K562 (cell line): ENCODE data around the gene NT5C1B. TPM values are rescaled to one million over a fixed set of nuclear protein-coding genes. Genes with fewer than 3 reads are reported as not detected.

Experiments
- ATAC-seq: fragments of 200-7000 bp; cut with Tn5 transposase; 3 replicates; pipeline ENCODE4 v1.9.1; 2020; ENCODE audit warnings: moderate library complexity
- BruUV-seq: library from RNA; stranded (reverse); fragments of 400-500 nt; replicated peaks from 2 replicates; lab custom pipeline; 2021; lab: Mats Ljungman, UMichigan
- CTCF ChIA-PET: fragments of 300-600 bp; formaldehyde crosslinking; extraction: SDS; loops from one replicate; lab custom pipeline; 2021; ENCODE audit warnings: low intra/inter-chr PET ratio; lab: Yijun Ruan, JAX
- POLR2A ChIA-PET: fragments of 300-600, 350-650 bp; sonication (Branson Sonifier 250); formaldehyde crosslinking; extraction: SDS; loops from one replicate; lab custom pipeline; 2021; ENCODE audit warnings: antibody characterized with exemption, inconsistent platforms; lab: Yijun Ruan, JAX
- DNase-seq, 4 experiments: peaks; one replicate each; pipeline versions ENCODE4 v3.0.0 to v3.0.0-alpha.2; 2011 to 2018; ENCODE audit warnings: low spot score in 3 of 4, mixed read lengths in 3 of 4; ENCODE audit errors: extremely low read depth in 1 of 4
- FAIRE-seq: peaks from 2 replicates; lab custom pipeline; 2011; peaks lifted over from hg19 to GRCh38; lab: Jason Lieb, UNC
- H2AFZ ChIP-seq: 2 replicates; pipeline ENCODE4 v1.6.0; 2011; ENCODE audit warnings: low read depth, low read length, control low read depth, inconsistent platforms
- H3K27ac ChIP-seq: fragments of 200-600 bp; 3 replicates; pipeline ENCODE4 v1.8.0; 2011; ENCODE audit warnings: low read depth, mild to moderate bottlenecking, control low read depth, inconsistent platforms, low read length, moderate library complexity, mixed read lengths; ENCODE audit errors: extremely low read depth
- H3K27me3 ChIP-seq, 2 experiments: fragments of 300-600 bp in 1 of 2; 2 replicates in 1 of 2; 3 replicates in 1 of 2; pipeline versions ENCODE4 v1.6.0 to v1.8.0; 2011; ENCODE audit warnings: inconsistent platforms in 2 of 2, low read length in 2 of 2, mild to moderate bottlenecking in 1 of 2, mixed read lengths in 1 of 2, moderate library complexity in 1 of 2; ENCODE audit not compliant: control insufficient read depth in 2 of 2, insufficient read depth in 2 of 2
- H3K36me3 ChIP-seq: fragments of 300-600 bp; 3 replicates; pipeline ENCODE4 v1.8.0; 2011; ENCODE audit warnings: mild to moderate bottlenecking, low read length, inconsistent platforms; ENCODE audit not compliant: control insufficient read depth, insufficient read depth
- H3K4me1 ChIP-seq, 2 experiments: fragments of 200-600 bp in 1 of 2; replicated peaks in 1 of 2; 2 replicates in 1 of 2; 3 replicates in 1 of 2; pipeline versions ENCODE4 v1.5.1 to v1.8.0; 2011; ENCODE audit warnings: inconsistent platforms in 2 of 2, low read length in 2 of 2, mild to moderate bottlenecking in 1 of 2, mixed read lengths in 1 of 2, moderate library complexity in 1 of 2; ENCODE audit not compliant: control insufficient read depth in 2 of 2, insufficient read depth in 2 of 2
- H3K4me2 ChIP-seq: 2 replicates; pipeline ENCODE4 v1.6.1; 2011; ENCODE audit warnings: low read length, control low read depth, inconsistent platforms, mixed read lengths; ENCODE audit not compliant: insufficient read depth
- H3K4me3 ChIP-seq: fragments of 200-600 bp; sonication (generic), shearing (Covaris generic); 2 replicates; pipeline ENCODE4 v1.5.1; 2016; ENCODE audit warnings: control low read depth, inconsistent platforms
- H3K79me2 ChIP-seq: fragments of 200-600 bp; 3 replicates; pipeline ENCODE4 v1.8.0; 2011; ENCODE audit warnings: low read length, inconsistent platforms; ENCODE audit not compliant: control insufficient read depth, insufficient read depth
- H3K9ac ChIP-seq, 2 experiments: 2 replicates each; pipeline versions ENCODE4 v1.6.0 to v1.6.1; 2011; ENCODE audit warnings: low read depth in 2 of 2, low read length in 2 of 2, control low read depth in 1 of 2, inconsistent platforms in 1 of 2, mild to moderate bottlenecking in 1 of 2, mixed read lengths in 1 of 2; ENCODE audit not compliant: insufficient read depth in 1 of 2
- H3K9me1 ChIP-seq: one replicate; pipeline ENCODE4 v1.6.0; 2011; ENCODE audit warnings: inconsistent platforms, mild to moderate bottlenecking, low read length, moderate library complexity; ENCODE audit not compliant: control insufficient read depth, insufficient read depth
- H3K9me3 ChIP-seq: replicated peaks from 2 replicates; pipeline ENCODE4 v1.5.1; 2011; ENCODE audit warnings: low read depth, low read length, inconsistent platforms; ENCODE audit not compliant: control insufficient read depth, insufficient read depth
- H4K20me1 ChIP-seq: replicated peaks from 2 replicates; pipeline ENCODE4 v1.6.1; 2011; ENCODE audit warnings: low read length, inconsistent platforms, mixed read lengths; ENCODE audit not compliant: control insufficient read depth, insufficient read depth
- CTCF ChIP-seq, 3 experiments: IDR thresholded peaks in 2 of 3; conservative IDR thresholded peaks in 1 of 3; 2 replicates each; pipeline ENCODE4 v1.5.1; 2011 to 2012; ENCODE audit warnings: low read length in 3 of 3, mild to moderate bottlenecking in 3 of 3, control low read depth in 2 of 3, improper control_type of control experiment in 1 of 3, inconsistent platforms in 1 of 3, low read depth in 1 of 3, mixed read lengths in 1 of 3, moderate library complexity in 1 of 3; ENCODE audit not compliant: insufficient read depth in 2 of 3
- DACH1 ChIP-seq: fragments of 450-650 bp; IDR thresholded peaks from 2 replicates; pipeline ENCODE4 v1.6.1; 2018; ENCODE audit not compliant: partially characterized antibody
- EZH2 ChIP-seq: IDR thresholded peaks from 2 replicates; pipeline ENCODE4 v1.6.1; 2012; ENCODE audit warnings: low read depth, mild to moderate bottlenecking, inconsistent platforms, low read length, borderline replicate concordance
- FOXJ2 ChIP-seq: fragments of 200-800 bp; sonication (Bioruptor generic); IDR thresholded peaks from 2 replicates; pipeline ENCODE4 v1.6.1; 2016; ENCODE audit warnings: missing genetic modification characterization, missing compliant biosample characterization
- MECOM ChIP-seq: fragments of 250-450 bp; sonication (Bioruptor Pico); IDR thresholded peaks from 2 replicates; pipeline ENCODE4 v1.8.0; 2022; ENCODE audit warnings: inconsistent platforms
- PTBP1 ChIP-seq: fragments of 200-400 bp; formaldehyde crosslinking; IDR thresholded peaks from 2 replicates; pipeline ENCODE4 v1.6.1; 2017; ENCODE audit warnings: low read depth, low read length
- SETDB1 ChIP-seq: IDR thresholded peaks from one replicate; pipeline ENCODE4 v1.6.1; 2012; ENCODE audit warnings: low read length, control low read depth, inconsistent platforms
- SPI1 ChIP-seq: IDR thresholded peaks from 2 replicates; pipeline ENCODE4 v1.6.1; 2011; ENCODE audit warnings: low read depth, low read length, control low read depth, borderline replicate concordance
- ZC3H8 ChIP-seq: fragments of 450-650 bp; IDR thresholded peaks from 2 replicates; pipeline ENCODE4 v1.6.1; 2017
- ZNF263 ChIP-seq: sonication (generic); formaldehyde crosslinking; IDR thresholded peaks from 2 replicates; pipeline ENCODE4 v1.8.0; 2022; ENCODE audit warnings: mild to moderate bottlenecking, missing genetic modification reagents, borderline replicate concordance
- ZNF280B ChIP-seq: fragments of 250-450 bp; sonication (Bioruptor Pico); IDR thresholded peaks from 2 replicates; pipeline ENCODE4 v1.5.1; 2021; ENCODE audit warnings: mild to moderate bottlenecking
- ZNF407 ChIP-seq: fragments of 450-650 bp; IDR thresholded peaks from 2 replicates; pipeline ENCODE4 v1.6.1; 2016; ENCODE audit warnings: low read depth
- ZNF830 ChIP-seq: fragments of 250-450 bp; sonication (Bioruptor Pico); IDR thresholded peaks from 2 replicates; pipeline ENCODE4 v1.5.0; 2021; ENCODE audit warnings: mild to moderate bottlenecking
- WGBS: fragments of 100-300 bp; shearing (Covaris generic); methylation state at CpG from one replicate; pipeline ENCODE4 v1.1.6; 2016; ENCODE audit warnings: low coverage, mixed read lengths; ENCODE audit not compliant: insufficient coverage; ENCODE audit errors: missing lambda C conversion rate; 5-methylcytosine and 5-hydroxymethylcytosine counted together
- in situ Hi-C: fragments of 300-500 bp; cut with MboI; formaldehyde crosslinking; loops from 4 replicates; pipeline ENCODE4 v1.15.0; 2018; ENCODE audit warnings: inconsistent platforms, mixed read lengths
- intact Hi-C: fragments of 100-400 bp; cut with micrococcal nuclease; formaldehyde crosslinking; loops from 2 replicates; pipeline ENCODE4 v1.14.2; 2022
- polyA plus RNA-seq, 8 experiments: library from polyadenylated mRNA; depleted of rRNA in 4 of 8; stranded (reverse) in 5 of 8; unstranded in 3 of 8; fragments of >200 nt; fragmentation: Nextera tagmentation in 2 of 8; fragmentation: Illumina TruSeq in 1 of 8; extraction: Ambion mirVana in 2 of 8; extraction: Trizol in 1 of 8; gene quantifications; 2 replicates each; pipeline versions ENCODE4 v1.2.1 to v1.2.3, GENCODE V29; 2011 to 2014; ENCODE audit warnings: inconsistent platforms in 1 of 8, missing spikeins in 1 of 8
- total RNA-seq, 7 experiments: library from RNA; depleted of rRNA in 6 of 7; stranded (reverse); fragments of >200 nt in 6 of 7; fragmentation: Illumina TruSeq in 2 of 7; extraction: Trizol in 2 of 7; gene quantifications; 2 replicates each; pipeline versions ENCODE4 v1.2.1 to v1.2.3, GENCODE V29; 2011 to 2021; ENCODE audit warnings: low replicate concordance in 1 of 7

The NT5C1B gene
- total and polyA plus RNA-seq, 9 of the 15 experiments (the other 6 are each of a cell fraction or from before 2014, with no cell fraction given), result 0.07 TPM; not detected in 8

- no peaks in the 10 kb centered on the region for H3K79me2 ChIP-seq
- H4K20me1 ChIP-seq, result no peaks in the 10 kb centered on the region
- DNase-seq (no peak), FAIRE-seq (no peak), ATAC-seq (no peak)
- CTCF ChIA-PET, result no interaction called here
- H3K4me1 ChIP-seq, result no peaks in the 10 kb centered on the region
- H3K4me2 ChIP-seq, result no peak overlapping the region
- POLR2A ChIA-PET, result interaction anchor here (1.1 kb wide), 1 partner anchor 12 kb away, joined by 3 read pairs; no protein-coding TSS in a partner anchor
- no TSS peak for BruUV-seq
- in situ Hi-C loops (no loop called here), intact Hi-C loops (no loop called here)
- no peaks in the 10 kb centered on the region for H3K9me3 ChIP-seq
- H3K36me3 ChIP-seq, result no peaks in the 10 kb centered on the region
- H3K9me1 ChIP-seq, result no peaks in the 10 kb centered on the region
- no peak overlapping the region for H2AFZ ChIP-seq
- no peak overlapping the region for H3K4me3 ChIP-seq
- no peak overlapping the region for H3K27ac ChIP-seq
- no peak overlapping the region for H3K9ac ChIP-seq
- no peaks in the 10 kb centered on the region for H3K27me3 ChIP-seq
- WGBS, result 0% methylated on average over 1 of the region's 1 CpG
- no peak for TF ChIP-seq ZNF280B
- TF ChIP-seq CTCF (IDR thresholded peaks at IDR 0.05 in 2 of 3, conservative IDR thresholded peaks at IDR 0.05 in 1 of 3; ENCODE audit: insufficient read depth in 2 of 3, low read depth in 1 of 3, low read length in 3 of 3), result no peak
- no peak for TF ChIP-seq ZNF830 (CRISPR knock-in tag)
- TF ChIP-seq ZNF263 (CRISPR knock-in tag), result no peak
- no peak for TF ChIP-seq ZC3H8
- no peak for TF ChIP-seq PTBP1
- no peak for TF ChIP-seq FOXJ2 (tag)
- TF ChIP-seq DACH1, result no peak
- TF ChIP-seq SPI1, result no peak
- no peak for TF ChIP-seq EZH2
- no peak for TF ChIP-seq SETDB1
- TF ChIP-seq MECOM, result no peak
- TF ChIP-seq ZNF407, result no peak
Measured at GRCh38 chr2:18610651-18611050, 21.3 kb upstream of the NT5C1B start.
